GM18867 (cell line): ENCODE results near the gene FBLN1.
"Not testable (repeated sequence)": the region's sequence is repeated elsewhere in the genome, so short reads cannot be mapped to it uniquely, and the experiment has no call there.

Experiments used
- ATAC-seq: cut with Tn5 transposase; IDR thresholded peaks from one replicate; pipeline ENCODE4 v1.9.1; 2021; ENCODE audit warnings: mild to moderate bottlenecking, moderate library complexity; ENCODE audit not compliant: unreplicated experiment

Gene FBLN1

GRCh38 chr22:45580726-45581381 lies 78.2 kb downstream of the FBLN1 start:
- ATAC-seq, result no peak

DNA sequence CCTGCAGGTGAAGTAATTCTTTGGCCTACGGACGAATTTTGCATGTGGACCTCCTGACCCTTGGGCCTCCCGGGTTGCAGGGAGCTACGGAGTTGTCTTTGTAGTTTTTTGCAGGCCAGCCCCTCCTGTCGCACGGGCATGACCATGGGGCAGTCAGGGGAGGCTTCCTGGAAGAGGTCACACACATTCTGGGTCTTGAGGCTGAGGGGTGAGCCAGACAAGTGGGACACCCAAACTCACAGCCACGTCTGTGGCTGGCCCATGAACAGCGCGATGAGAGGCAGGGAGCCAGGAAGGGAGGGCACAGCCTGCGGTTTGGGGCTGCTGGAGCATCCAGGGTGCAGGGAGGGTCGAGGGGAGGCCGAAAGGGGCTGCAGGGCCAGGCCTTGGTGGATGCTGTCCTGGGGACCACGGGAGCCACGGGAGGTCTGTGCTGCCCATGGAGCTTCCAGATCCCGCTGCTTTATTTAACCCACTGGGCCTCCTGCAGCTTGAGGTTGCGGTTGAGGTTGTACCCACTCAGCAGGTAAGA lies 78.9 kb downstream of the FBLN1 start:
- no peak for ATAC-seq

DNA sequence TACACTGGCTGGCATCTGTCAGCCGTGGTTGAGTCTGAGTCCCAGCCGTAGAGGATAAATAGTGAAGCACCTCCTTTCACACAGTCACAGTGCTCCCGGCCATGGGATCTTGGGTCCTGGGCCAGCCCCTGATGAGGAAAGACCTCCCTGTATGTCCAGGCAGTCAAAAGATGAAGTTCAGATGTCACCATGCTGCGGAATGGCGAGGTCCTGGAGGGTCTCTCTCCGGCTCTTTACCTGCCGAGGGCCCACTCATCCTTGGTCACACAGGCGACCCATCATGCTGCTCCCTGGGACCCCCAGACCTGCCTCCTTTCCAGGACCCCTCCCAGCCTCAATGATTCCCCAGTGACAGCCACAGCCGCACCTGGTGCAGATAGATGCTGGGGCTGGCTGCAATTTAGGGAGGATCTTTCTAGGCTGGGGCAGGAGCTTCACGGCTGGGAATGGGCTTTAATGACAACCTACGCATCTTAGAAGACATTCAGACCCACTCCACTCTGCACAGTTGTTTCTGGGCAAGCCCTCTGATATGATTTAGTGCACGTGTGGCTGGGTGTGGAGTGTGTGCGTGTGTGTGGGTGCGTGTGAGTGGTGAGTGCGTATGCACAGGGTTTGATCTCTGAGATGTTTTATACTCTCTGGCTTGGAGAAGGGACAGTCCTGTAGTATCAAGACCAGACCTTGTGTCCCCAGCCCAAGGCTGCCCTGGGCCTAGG lies 79.7 kb downstream of the FBLN1 start:
- ATAC-seq, result no peak

GRCh38 chr22:45582955-45583320 lies 80.3 kb downstream of the FBLN1 start:
- no peak for ATAC-seq

DNA sequence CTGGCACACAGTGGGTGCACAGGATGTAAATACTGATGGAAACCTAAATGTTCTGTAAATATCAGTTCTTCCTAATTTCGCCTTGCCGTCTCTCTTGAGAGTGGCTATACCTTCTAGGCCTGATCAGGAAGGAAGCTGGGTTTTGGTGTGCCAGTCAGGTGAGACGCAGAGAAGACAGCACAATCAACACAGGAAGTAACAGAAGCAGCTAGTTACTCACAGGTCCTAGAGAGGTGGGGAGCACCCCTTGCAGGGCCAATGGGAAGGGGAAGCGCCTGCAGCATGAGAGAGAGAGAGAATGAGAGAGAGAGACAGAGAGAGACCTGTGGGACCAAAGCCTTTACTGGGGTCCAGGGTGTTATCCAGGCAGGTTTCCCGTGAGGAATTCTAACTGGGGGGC lies 80.8 kb downstream of the FBLN1 start:
- ATAC-seq, result no peak

DNA sequence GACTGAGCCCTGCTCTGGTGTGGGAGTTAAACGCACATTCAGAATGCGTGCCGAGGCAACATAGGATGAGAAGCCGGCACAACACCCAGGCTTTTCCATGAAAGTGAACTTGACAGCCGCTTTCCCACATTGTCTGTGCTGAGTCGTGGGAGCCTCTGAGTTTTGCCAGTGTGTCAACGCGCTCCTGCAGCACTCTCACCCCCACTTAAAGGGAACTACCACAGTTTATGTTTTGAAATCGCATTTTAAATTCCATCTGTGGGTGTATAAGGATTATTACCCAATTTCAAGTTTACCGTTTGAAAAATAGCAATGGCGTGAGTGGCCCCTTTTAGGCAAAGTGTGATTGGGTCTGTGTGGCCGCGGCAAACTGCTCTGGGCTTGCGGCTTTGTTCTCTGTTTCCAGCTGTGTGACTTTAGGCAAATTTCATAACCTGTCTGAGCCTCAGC lies 81.5 kb downstream of the FBLN1 start:
- no peak for ATAC-seq

GRCh38 chr22:45584621-45585436 lies 82.1 kb downstream of the FBLN1 start:
- ATAC-seq, result no peak

- ATAC-seq, result no peak
Measured at GRCh38 chr22:45585437-45585755, 82.7 kb downstream of the FBLN1 start.

DNA sequence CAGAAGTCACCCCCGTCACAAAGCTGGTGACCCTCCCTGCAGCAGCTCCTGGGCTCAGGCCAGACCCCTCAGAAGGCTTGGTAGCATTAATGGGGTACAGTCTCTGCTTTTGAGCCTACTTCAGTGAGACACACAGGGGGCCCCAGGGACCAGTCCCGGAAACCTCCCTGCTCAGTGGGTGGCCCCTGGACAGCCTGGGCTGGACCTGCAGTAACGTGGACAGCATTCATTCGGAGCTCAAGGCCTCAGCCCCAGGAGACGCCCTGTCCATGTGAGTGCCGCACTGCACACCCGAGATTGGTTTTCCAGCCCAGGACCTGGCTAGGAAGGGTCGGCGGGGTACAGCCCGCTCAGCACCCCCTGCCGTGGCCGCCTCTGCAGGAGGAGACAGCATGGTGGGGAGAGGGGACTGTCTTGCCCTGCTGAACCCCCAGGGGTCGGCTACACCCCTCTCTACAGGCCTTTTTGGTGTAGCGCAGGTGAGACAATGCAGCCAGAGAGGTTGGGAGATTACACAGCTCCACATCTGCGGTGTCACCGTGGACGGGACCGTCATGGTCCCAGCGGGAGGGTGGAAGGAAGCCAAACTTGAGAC lies 83.4 kb downstream of the FBLN1 start:
- no peak for ATAC-seq

DNA sequence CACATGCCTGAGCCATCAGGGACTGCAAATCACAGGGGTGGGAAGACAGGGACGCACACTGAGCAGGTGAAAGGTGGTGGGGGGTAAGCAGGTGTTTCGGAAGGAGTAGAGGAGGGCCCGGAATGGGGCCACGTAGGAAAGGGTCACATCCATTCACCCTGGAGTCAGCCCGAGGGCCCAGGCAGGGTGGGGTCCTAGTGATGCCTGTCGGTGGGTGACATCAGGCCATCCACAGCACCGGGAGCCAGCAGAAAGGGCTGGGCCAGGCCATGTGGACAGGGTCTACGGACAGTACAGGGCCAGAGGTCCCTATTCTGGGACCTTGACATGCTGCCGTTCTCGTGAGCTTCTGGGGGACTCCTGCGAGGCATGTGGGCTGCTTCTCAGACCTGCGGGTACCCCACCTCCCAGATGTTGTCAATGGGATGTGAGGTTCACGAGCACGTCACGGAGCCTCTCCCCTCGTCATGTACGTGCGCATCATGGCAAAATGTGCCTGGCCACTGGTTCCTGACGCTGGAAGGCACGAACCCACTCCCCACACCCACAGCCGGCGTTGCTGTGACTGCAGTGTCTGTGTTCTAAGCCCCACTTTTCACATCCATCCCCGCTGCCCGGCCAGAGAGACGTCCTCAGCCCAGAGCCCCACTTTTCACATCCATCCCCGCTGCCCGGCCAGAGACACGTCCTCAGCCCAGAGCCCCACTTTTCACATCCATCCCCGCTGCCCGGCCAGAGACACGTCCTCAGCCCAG lies 84.1 kb downstream of the FBLN1 start:
- ATAC-seq, result no peak

DNA sequence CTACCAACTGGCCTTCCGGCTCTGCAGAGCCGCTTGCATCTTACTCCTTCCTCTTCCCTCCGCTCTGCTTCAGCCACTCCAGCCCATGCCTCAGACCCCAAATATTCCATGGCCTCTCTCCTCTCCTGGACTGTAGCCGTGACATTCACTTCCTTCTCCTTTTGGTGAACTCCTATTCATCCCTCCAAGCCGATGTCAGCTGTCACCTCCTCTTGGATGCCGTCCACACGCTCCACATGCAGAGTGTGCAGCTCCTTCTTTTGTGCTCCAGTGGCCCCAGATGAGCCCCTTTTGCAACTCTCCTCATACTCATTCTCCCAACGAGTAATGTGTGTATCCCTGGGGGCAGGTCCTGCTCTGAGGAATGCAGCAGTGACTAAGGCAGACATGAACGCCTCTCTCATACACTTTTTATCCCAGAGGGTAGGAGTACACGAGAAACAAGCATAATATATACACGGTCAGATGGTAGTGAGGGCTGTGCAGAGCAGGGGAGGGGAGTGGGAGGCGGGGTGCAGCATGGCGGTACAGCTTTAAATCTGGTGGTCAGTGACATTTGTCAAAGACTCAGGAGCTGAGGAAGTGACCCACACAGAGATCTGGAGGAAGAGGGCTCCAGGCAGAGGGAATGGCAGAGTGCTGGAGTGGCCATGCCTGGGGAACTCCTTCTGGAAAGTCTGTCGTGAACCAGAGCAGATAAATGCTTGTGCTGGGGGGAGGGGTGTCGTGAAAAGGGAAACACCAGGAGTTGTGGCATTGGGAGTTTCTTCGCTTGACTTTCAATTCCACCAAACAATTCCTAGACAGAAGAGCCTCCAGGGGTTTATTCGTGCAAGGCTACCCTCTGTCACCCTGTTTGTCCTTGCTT lies 85.2 kb downstream of the FBLN1 start:
- ATAC-seq, result no peak

DNA sequence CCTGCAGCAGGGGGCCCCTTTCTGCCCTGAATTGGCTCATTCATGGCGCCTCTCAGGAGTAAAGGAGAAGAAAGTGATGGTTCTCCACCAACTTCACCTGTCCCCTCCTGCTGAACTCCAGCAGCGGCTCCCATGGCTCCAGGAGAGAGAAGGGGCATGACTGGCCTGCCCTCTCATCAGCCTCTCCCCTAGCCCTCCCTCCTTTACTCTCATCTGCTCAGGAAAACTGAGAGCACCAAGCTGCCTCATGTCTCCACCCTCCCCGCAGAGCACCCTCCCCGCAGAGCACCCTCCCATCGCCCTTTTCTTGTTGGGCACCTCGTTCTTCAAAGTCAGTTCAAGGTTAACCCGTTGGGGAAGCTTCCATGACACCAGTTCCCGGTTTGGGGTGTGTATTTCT lies 86.9 kb downstream of the FBLN1 start:
- no peak for ATAC-seq

DNA sequence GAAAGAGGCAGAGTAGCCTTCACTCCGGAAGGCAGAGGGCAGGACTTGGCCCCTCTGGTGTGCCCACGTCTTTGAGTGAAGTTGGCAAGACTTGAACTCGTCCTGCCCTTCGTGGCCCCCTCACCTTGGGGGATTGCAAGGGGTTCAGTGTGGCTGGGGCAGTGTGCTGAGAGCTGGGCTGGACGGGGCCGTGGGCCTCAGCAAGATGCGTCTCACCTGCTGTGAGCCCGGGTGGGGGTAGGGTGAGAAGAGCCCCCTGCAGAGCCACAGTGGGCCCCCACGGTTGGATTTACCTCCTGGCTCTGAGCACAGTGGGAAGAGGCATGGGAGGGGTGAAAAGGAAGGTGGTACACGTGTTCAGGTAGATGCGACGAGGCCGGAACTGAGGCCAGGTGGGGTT lies 87.6 kb downstream of the FBLN1 start:
- ATAC-seq, result no peak

DNA sequence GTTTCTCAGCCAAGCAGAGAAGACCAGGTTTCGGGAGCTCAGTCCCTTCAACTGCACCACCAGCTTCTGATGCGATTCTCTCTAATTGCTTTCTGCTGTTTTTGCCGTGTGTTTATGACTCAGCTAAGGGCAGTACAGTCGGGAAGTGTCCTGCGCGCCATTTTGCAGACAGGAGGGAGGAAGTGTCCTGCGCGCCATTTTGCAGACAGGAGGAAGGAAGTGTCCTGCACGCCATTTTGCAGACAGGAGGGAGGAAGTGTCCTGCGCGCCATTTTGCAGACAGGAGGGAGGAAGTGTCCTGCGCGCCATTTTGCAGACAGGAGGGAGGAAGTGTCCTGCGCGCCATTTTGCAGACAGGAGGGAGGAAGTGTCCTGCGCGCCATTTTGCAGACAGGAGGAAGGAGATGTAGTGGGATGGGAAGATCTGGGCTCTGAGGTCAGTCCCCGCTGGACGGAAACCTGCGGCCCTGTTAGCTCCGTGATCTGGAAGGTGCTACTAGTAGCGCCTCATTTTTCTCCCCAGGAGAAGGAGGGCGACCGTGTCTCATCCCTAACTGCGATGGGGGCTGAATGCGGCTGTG lies 89.0 kb downstream of the FBLN1 start:
- not testable (repeated sequence) for ATAC-seq

GRCh38 chr22:45594123-45594941 lies 91.6 kb downstream of the FBLN1 start:
- no peak for ATAC-seq

DNA sequence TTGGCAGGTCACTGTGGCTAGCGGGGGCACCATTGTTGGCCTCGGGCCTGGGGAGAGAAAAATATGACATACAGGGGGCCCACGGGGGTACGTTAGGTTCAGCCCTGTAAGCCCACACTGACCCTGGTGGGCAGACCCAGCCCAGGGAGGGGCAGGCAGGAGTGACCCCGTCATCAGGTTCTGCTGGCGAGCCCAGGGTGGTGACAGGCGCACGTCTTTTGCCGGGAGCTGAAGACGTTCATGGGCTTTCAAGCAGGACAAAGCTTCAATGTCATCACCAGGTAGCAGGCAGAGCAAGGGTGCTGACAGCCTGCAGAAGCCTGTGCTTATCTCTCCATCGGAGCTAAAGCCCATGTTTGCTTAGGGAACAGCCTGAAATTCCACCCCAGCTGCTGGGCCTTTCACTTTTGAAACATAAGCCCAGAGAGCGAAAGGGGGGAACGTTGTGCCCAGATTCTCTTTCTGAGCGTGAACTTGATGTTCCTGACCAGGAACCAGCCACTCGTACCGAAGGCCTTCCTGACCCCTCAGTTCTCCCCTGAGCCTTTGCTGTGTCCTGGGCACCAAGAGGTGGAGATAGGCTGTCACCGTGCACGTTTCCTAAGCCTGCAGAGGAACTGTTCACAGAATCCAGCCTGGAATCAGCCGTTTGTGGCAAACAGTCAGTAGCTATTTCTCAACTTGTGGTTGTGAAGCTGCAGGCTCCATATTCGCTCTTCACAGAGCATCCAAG lies 94.9 kb downstream of the FBLN1 start:
- no peak for ATAC-seq

DNA sequence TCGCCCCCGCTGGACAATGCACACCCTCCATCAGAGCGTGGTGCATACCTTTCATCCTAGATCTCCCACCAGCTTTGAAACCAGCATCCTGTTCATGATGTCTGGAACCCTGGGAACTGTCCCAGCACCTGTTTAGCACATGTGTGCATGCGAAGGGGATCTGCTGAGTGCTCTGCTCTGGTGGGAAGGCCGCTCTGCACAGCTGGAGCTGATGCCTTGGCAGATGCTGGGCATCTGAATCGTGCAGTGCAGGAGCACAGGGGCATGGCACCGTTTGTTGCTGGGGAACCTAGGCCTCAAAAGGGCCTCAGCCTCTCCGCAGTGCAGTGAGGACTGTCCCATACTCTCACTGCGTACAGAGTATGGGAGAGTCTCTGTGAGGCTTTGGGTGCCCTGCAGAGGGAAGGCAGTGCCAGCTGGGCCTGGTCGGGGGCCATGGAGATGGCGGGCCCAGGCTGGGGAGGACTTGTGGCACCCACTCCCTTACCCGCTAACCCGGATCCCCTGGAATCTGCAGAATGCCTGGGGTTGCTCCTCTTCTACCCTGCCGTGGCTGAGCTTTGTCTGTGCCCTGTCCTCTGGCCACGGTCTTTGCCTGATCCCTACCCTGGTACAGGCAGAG lies 96.0 kb downstream of the FBLN1 start:
- ATAC-seq, result no peak
